K562 (cell line): ENCODE measurements around the gene MTHFR. TPM values are rescaled to one million over a fixed set of nuclear protein-coding genes. Genes with fewer than 3 reads are reported as not detected.
A peak's percentile ranks its signal among the peaks of the same experiment; 100 is the strongest.

ENCODE experiments used
- ATAC-seq: fragments of 200-7000 bp; cut with Tn5 transposase; 3 replicates; pipeline ENCODE4 v1.9.1; 2020; ENCODE audit warnings: moderate library complexity
- BruUV-seq: library from RNA; stranded (reverse); fragments of 400-500 nt; replicated peaks from 2 replicates; lab custom pipeline; 2021; lab: Mats Ljungman, UMichigan
- CTCF ChIA-PET: fragments of 300-600 bp; formaldehyde crosslinking; extraction: SDS; loops from one replicate; lab custom pipeline; 2021; ENCODE audit warnings: low intra/inter-chr PET ratio; lab: Yijun Ruan, JAX
- POLR2A ChIA-PET: fragments of 300-600, 350-650 bp; sonication (Branson Sonifier 250); formaldehyde crosslinking; extraction: SDS; loops from one replicate; lab custom pipeline; 2021; ENCODE audit warnings: antibody characterized with exemption, inconsistent platforms; lab: Yijun Ruan, JAX
- DNase-seq, 4 experiments: peaks; one replicate each; pipeline versions ENCODE4 v3.0.0 to v3.0.0-alpha.2; 2011 to 2018; ENCODE audit warnings: low spot score in 3 of 4, mixed read lengths in 3 of 4; ENCODE audit errors: extremely low read depth in 1 of 4
- FAIRE-seq: peaks from 2 replicates; lab custom pipeline; 2011; peaks lifted over from hg19 to GRCh38; lab: Jason Lieb, UNC
- H2AFZ ChIP-seq: 2 replicates; pipeline ENCODE4 v1.6.0; 2011; ENCODE audit warnings: low read depth, low read length, control low read depth, inconsistent platforms
- H3K27ac ChIP-seq: fragments of 200-600 bp; 3 replicates; pipeline ENCODE4 v1.8.0; 2011; ENCODE audit warnings: low read depth, mild to moderate bottlenecking, control low read depth, inconsistent platforms, low read length, moderate library complexity, mixed read lengths; ENCODE audit errors: extremely low read depth
- H3K27me3 ChIP-seq, 2 experiments: fragments of 300-600 bp in 1 of 2; 2 replicates in 1 of 2; 3 replicates in 1 of 2; pipeline versions ENCODE4 v1.6.0 to v1.8.0; 2011; ENCODE audit warnings: inconsistent platforms in 2 of 2, low read length in 2 of 2, mild to moderate bottlenecking in 1 of 2, mixed read lengths in 1 of 2, moderate library complexity in 1 of 2; ENCODE audit not compliant: control insufficient read depth in 2 of 2, insufficient read depth in 2 of 2
- H3K36me3 ChIP-seq: fragments of 300-600 bp; 3 replicates; pipeline ENCODE4 v1.8.0; 2011; ENCODE audit warnings: mild to moderate bottlenecking, low read length, inconsistent platforms; ENCODE audit not compliant: control insufficient read depth, insufficient read depth
- H3K4me1 ChIP-seq, 2 experiments: fragments of 200-600 bp in 1 of 2; replicated peaks in 1 of 2; 2 replicates in 1 of 2; 3 replicates in 1 of 2; pipeline versions ENCODE4 v1.5.1 to v1.8.0; 2011; ENCODE audit warnings: inconsistent platforms in 2 of 2, low read length in 2 of 2, mild to moderate bottlenecking in 1 of 2, mixed read lengths in 1 of 2, moderate library complexity in 1 of 2; ENCODE audit not compliant: control insufficient read depth in 2 of 2, insufficient read depth in 2 of 2
- H3K4me2 ChIP-seq: 2 replicates; pipeline ENCODE4 v1.6.1; 2011; ENCODE audit warnings: low read length, control low read depth, inconsistent platforms, mixed read lengths; ENCODE audit not compliant: insufficient read depth
- H3K4me3 ChIP-seq: fragments of 200-600 bp; sonication (generic), shearing (Covaris generic); 2 replicates; pipeline ENCODE4 v1.5.1; 2016; ENCODE audit warnings: control low read depth, inconsistent platforms
- H3K79me2 ChIP-seq: fragments of 200-600 bp; 3 replicates; pipeline ENCODE4 v1.8.0; 2011; ENCODE audit warnings: low read length, inconsistent platforms; ENCODE audit not compliant: control insufficient read depth, insufficient read depth
- H3K9ac ChIP-seq, 2 experiments: 2 replicates each; pipeline versions ENCODE4 v1.6.0 to v1.6.1; 2011; ENCODE audit warnings: low read depth in 2 of 2, low read length in 2 of 2, control low read depth in 1 of 2, inconsistent platforms in 1 of 2, mild to moderate bottlenecking in 1 of 2, mixed read lengths in 1 of 2; ENCODE audit not compliant: insufficient read depth in 1 of 2
- H3K9me1 ChIP-seq: one replicate; pipeline ENCODE4 v1.6.0; 2011; ENCODE audit warnings: inconsistent platforms, mild to moderate bottlenecking, low read length, moderate library complexity; ENCODE audit not compliant: control insufficient read depth, insufficient read depth
- H3K9me3 ChIP-seq: replicated peaks from 2 replicates; pipeline ENCODE4 v1.5.1; 2011; ENCODE audit warnings: low read depth, low read length, inconsistent platforms; ENCODE audit not compliant: control insufficient read depth, insufficient read depth
- H4K20me1 ChIP-seq: replicated peaks from 2 replicates; pipeline ENCODE4 v1.6.1; 2011; ENCODE audit warnings: low read length, inconsistent platforms, mixed read lengths; ENCODE audit not compliant: control insufficient read depth, insufficient read depth
- CBFA2T3 ChIP-seq: fragments of 450-650 bp; IDR thresholded peaks from 2 replicates; pipeline ENCODE4 v1.6.1; 2017
- GATAD2B ChIP-seq: fragments of 450-650 bp; IDR thresholded peaks from 2 replicates; pipeline ENCODE4 v1.6.1; 2017; ENCODE audit warnings: mild to moderate bottlenecking, borderline replicate concordance
- RBM25 ChIP-seq: fragments of 200-400 bp; formaldehyde crosslinking; IDR thresholded peaks from 2 replicates; pipeline ENCODE4 v1.6.1; 2018; ENCODE audit warnings: low read length, low read depth, moderate library complexity; ENCODE audit not compliant: severe bottlenecking
- THRA ChIP-seq: fragments of 450-650 bp; IDR thresholded peaks from 2 replicates; pipeline ENCODE4 v1.6.1; 2017; ENCODE audit warnings: mild to moderate bottlenecking, moderate library complexity
- WGBS: fragments of 100-300 bp; shearing (Covaris generic); methylation state at CpG from one replicate; pipeline ENCODE4 v1.1.6; 2016; ENCODE audit warnings: low coverage, mixed read lengths; ENCODE audit not compliant: insufficient coverage; ENCODE audit errors: missing lambda C conversion rate; 5-methylcytosine and 5-hydroxymethylcytosine counted together
- in situ Hi-C: fragments of 300-500 bp; cut with MboI; formaldehyde crosslinking; loops from 4 replicates; pipeline ENCODE4 v1.15.0; 2018; ENCODE audit warnings: inconsistent platforms, mixed read lengths
- intact Hi-C: fragments of 100-400 bp; cut with micrococcal nuclease; formaldehyde crosslinking; loops from 2 replicates; pipeline ENCODE4 v1.14.2; 2022
- polyA plus RNA-seq, 8 experiments: library from polyadenylated mRNA; depleted of rRNA in 4 of 8; stranded (reverse) in 5 of 8; unstranded in 3 of 8; fragments of >200 nt; fragmentation: Nextera tagmentation in 2 of 8; fragmentation: Illumina TruSeq in 1 of 8; extraction: Ambion mirVana in 2 of 8; extraction: Trizol in 1 of 8; gene quantifications; 2 replicates each; pipeline versions ENCODE4 v1.2.1 to v1.2.3, GENCODE V29; 2011 to 2014; ENCODE audit warnings: inconsistent platforms in 1 of 8, missing spikeins in 1 of 8
- total RNA-seq, 7 experiments: library from RNA; depleted of rRNA in 6 of 7; stranded (reverse); fragments of >200 nt in 6 of 7; fragmentation: Illumina TruSeq in 2 of 7; extraction: Trizol in 2 of 7; gene quantifications; 2 replicates each; pipeline versions ENCODE4 v1.2.1 to v1.2.3, GENCODE V29; 2011 to 2021; ENCODE audit warnings: low replicate concordance in 1 of 7
- TF ChIP-seq, protein P1 (sequence below), 2 experiments: fragments of 150-350 bp in 1 of 2; IDR thresholded peaks; 2 replicates each; pipeline ENCODE4 v1.6.1; 2012 to 2016; ENCODE audit warnings: low read depth in 2 of 2, low read length in 2 of 2, mild to moderate bottlenecking in 1 of 2, moderate library complexity in 1 of 2

MTHFR gene
- total and polyA plus RNA-seq, 9 of the 15 experiments (the other 6 are each of a cell fraction or from before 2014, with no cell fraction given), result 5.0 to 104 (median 62.6) TPM

DNA sequence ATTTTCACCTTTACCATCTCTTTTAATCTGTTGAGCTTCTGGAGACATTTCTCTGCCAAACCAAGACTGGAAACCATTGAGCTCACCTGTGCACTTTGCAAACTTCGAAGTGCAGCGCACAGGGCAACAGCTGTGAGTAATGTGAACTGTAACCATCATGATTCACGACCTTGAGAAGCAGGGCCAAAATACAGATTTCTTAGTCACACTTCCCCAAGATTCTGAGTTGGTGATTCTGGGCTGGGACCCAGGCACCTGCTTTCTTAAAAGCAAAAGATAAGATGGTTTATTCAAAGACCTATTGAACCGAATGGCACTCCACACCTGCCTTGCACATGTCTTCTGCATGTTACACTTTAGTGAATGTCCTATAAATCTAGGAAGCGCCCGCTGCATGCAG lies 59.7 kb downstream of the MTHFR start:
- H3K27ac ChIP-seq, result no peak overlapping the region
- no peaks in the 10 kb centered on the region for H3K27me3 ChIP-seq
- DNase-seq, result no peak
- TF ChIP-seq THRA (no peak), CBFA2T3 (0 out of 2 replicates have a peak, but pooled peaks have one; percentile 10)
- TF ChIP-seq, all 486 proteins: peak for 1
- no peak overlapping the region for H3K4me2 ChIP-seq
- H4K20me1 ChIP-seq, result no peaks in the 10 kb centered on the region
- BruUV-seq, result no TSS peak
- H3K4me1 ChIP-seq, result peaks cover 20 to 50% of the 10 kb centered on the region in 2 experiments
- ChIA-PET POLR2A (interaction anchor here (0.6 to 1.5 kb wide), 5 partner anchors 8 to 561 kb away, joined by 3 to 8 read pairs (median 3); partner anchors contain the start of gene FBXO2), CTCF (no interaction called here)
- intact Hi-C loops (no loop called here), in situ Hi-C loops (no loop called here)
- ATAC-seq (no peak), FAIRE-seq (no peak)
- H3K9me3 ChIP-seq, result no peaks in the 10 kb centered on the region
- peak overlapping the region in 1 of 2 experiments; percentile 72; a peak in 2 of 4 replicates for H3K9ac ChIP-seq
- no peak overlapping the region for H3K4me3 ChIP-seq
- 63% methylated on average over 6 of the region's 6 CpGs for WGBS
- peaks cover 11% of the 10 kb centered on the region for H3K79me2 ChIP-seq
- peaks cover 53% of the 10 kb centered on the region; the same call in 2 of the 3 replicates for H3K36me3 ChIP-seq
- H2AFZ ChIP-seq, result no peak overlapping the region
- H3K9me1 ChIP-seq, result no peaks in the 10 kb centered on the region

- in situ Hi-C loops (no loop called here), intact Hi-C loops (no loop called here)
- no peak overlapping the region for H3K4me2 ChIP-seq
- no peaks in the 10 kb centered on the region for H4K20me1 ChIP-seq
- TF ChIP-seq RBM25 (no peak), GATAD2B (no peak)
- TF ChIP-seq, protein P1, sequence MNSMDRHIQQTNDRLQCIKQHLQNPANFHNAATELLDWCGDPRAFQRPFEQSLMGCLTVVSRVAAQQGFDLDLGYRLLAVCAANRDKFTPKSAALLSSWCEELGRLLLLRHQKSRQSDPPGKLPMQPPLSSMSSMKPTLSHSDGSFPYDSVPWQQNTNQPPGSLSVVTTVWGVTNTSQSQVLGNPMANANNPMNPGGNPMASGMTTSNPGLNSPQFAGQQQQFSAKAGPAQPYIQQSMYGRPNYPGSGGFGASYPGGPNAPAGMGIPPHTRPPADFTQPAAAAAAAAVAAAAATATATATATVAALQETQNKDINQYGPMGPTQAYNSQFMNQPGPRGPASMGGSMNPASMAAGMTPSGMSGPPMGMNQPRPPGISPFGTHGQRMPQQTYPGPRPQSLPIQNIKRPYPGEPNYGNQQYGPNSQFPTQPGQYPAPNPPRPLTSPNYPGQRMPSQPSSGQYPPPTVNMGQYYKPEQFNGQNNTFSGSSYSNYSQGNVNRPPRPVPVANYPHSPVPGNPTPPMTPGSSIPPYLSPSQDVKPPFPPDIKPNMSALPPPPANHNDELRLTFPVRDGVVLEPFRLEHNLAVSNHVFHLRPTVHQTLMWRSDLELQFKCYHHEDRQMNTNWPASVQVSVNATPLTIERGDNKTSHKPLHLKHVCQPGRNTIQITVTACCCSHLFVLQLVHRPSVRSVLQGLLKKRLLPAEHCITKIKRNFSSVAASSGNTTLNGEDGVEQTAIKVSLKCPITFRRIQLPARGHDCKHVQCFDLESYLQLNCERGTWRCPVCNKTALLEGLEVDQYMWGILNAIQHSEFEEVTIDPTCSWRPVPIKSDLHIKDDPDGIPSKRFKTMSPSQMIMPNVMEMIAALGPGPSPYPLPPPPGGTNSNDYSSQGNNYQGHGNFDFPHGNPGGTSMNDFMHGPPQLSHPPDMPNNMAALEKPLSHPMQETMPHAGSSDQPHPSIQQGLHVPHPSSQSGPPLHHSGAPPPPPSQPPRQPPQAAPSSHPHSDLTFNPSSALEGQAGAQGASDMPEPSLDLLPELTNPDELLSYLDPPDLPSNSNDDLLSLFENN (IDR thresholded peaks at IDR 0.05; ENCODE audit: low read depth in 2 of 2, low read length in 2 of 2), result no peak
- no peak overlapping the region for H3K4me3 ChIP-seq
- FAIRE-seq, result no peak
- no peaks in the 10 kb centered on the region for H3K9me1 ChIP-seq
- CTCF ChIA-PET, result no interaction called here
- 86% methylated on average over 9 of the region's 9 CpGs for WGBS
- no peak overlapping the region for H3K27ac ChIP-seq
- H3K9me3 ChIP-seq, result no peaks in the 10 kb centered on the region
- no peak overlapping the region for H2AFZ ChIP-seq
- H3K36me3 ChIP-seq, result peaks cover 35% of the 10 kb centered on the region; the same call in 2 of the 3 replicates
- POLR2A ChIA-PET, result interaction anchor here (0.9 to 1.1 kb wide), 3 partner anchors 8 to 46 kb away, joined by 4 to 5 read pairs (median 4); no protein-coding TSS in a partner anchor
- H3K4me1 ChIP-seq, result peaks cover 38 to 60% of the 10 kb centered on the region in 2 experiments
- H3K79me2 ChIP-seq, result peaks cover 25% of the 10 kb centered on the region
- BruUV-seq, result no TSS peak
- DNase-seq, result no peak
- ATAC-seq, result no peak
- no peaks in the 10 kb centered on the region for H3K27me3 ChIP-seq
- peak overlapping the region in 1 of 2 experiments; percentile 47; a peak in 2 of 4 replicates for H3K9ac ChIP-seq
Measured at GRCh38 chr1:11744287-11744686, 61.5 kb downstream of the MTHFR start.
